GM20431 (cell line): ENCODE results near the gene ECHDC1.

Experiments
- in situ Hi-C: fragments of 300-500 bp; cut with MseI, MboI; formaldehyde crosslinking; loops from one replicate; pipeline ENCODE4 v1.15.0; 2020; ENCODE audit warnings: low sequenced_read_pairs; ENCODE audit not compliant: unreplicated experiment

ECHDC1 gene

DNA sequence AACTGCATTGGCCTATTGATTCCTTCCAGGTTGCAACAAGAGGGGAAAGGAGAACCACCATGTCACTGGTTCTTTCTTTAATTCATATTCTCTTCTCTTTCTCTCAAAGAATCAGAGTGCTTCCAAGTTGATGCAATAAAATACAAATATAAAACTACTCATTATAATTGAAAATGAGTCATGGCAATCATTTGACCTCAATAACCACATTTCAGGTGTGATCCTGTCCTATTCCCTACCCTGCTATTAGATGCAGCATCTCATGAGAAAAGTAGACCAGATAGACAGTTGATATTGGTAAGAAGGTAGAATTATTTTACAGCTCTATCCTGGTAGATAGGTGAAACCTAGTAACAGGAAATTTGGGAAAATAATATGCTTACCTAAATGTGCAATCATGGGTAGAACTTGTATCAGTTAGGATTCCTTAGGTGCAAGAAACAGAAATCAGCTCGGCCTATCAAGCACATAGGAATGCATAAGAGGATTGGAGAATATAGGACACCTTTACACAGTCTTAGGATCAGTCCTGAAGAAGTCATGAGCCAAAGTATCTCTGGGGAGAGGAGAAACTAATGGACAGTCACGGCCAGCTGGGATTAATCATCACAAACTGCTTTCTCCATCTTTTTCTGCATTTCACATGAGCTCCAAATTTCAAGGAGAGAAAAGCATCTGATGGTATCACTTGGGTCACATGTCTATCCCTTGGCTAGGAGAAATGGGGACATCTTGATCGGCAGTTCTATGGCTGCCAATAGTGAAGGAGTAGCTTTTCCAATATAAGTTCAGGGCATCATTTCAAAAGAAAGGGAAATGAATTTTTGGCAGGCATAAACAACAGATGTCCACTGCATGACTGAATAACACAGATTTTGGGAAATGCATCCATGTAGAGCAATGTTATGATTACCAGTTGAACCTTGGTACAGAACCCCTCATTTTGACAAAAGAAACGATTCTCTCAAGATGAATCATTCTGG is 96.0 kb downstream of the ECHDC1 start:
- in situ Hi-C loops: no loop called here

- in situ Hi-C loops: no loop called here
Observed at GRCh38 chr6:127243501-127243900, 99.9 kb downstream of the ECHDC1 start.
